Activated CD8-positive, alpha-beta memory T cell treated with anti-CD3 and anti-CD28 coated beads for 36 hours (primary cell): ENCODE data around the gene NEUROD2. TPM values are rescaled to one million over a fixed set of nuclear protein-coding genes. Genes with fewer than 3 reads are reported as not detected.

Experiments
- CTCF ChIA-PET: fragments of 350-600 bp; sonication (Branson Sonifier 250); formaldehyde crosslinking; loops from one replicate; lab custom pipeline; 2021; ENCODE audit warnings: antibody characterized with exemption; lab: Charles Lee
- POLR2A ChIA-PET: fragments of 350-600 bp; sonication (Branson Sonifier 250); formaldehyde crosslinking; loops from one replicate; lab custom pipeline; 2021; ENCODE audit warnings: antibody characterized with exemption; lab: Charles Lee
- total RNA-seq, 2 experiments: library from RNA; stranded (reverse); gene quantifications; one replicate each; pipeline ENCODE4 v1.2.3, GENCODE V29; 2021

Gene NEUROD2
- total RNA-seq, 2 experiments from 2014 or later = not detected

- ChIA-PET CTCF (interaction anchor here (0.6 to 0.8 kb wide), 2 partner anchors 10 to 30 kb away, joined by 3 to 4 read pairs; no protein-coding TSS in a partner anchor), POLR2A (interaction anchor here (0.6 kb wide), 1 partner anchor 647 kb away, joined by 18 read pairs; no protein-coding TSS in a partner anchor)
These were observed 31.5 kb downstream of the NEUROD2 start for GRCh38 chr17:39576187-39576586.

GRCh38 chr17:39573447-39574298 lies 34.0 kb downstream of the NEUROD2 start:
- ChIA-PET CTCF (interaction anchor here (0.6 to 0.7 kb wide), 2 partner anchors 95 to 504 kb away, joined by 3 read pairs; no protein-coding TSS in a partner anchor), POLR2A (no interaction called here)

GRCh38 chr17:39572121-39572520 lies 35.6 kb downstream of the NEUROD2 start:
- ChIA-PET CTCF (no interaction called here), POLR2A (interaction anchor here (0.6 to 0.7 kb wide), 2 partner anchors 121 to 241 kb away, joined by 5 to 11 read pairs; partner anchors contain the start of gene MED1)

- CTCF ChIA-PET = interaction anchor here (1.1 kb wide), 1 partner anchor 22 kb away, joined by 3 read pairs; no protein-coding TSS in a partner anchor
These were observed 38.6 kb downstream of the NEUROD2 start for GRCh38 chr17:39569126-39569525.

GRCh38 chr17:39568702-39569101 lies 39.0 kb downstream of the NEUROD2 start:
- POLR2A ChIA-PET = no interaction called here
- CTCF ChIA-PET = no interaction called here

More at GRCh38 chr17:39569126-39569525, 38.6 kb downstream of the NEUROD2 start:
- POLR2A ChIA-PET = no interaction called here

GRCh38 chr17:39566094-39566850 lies 41.4 kb downstream of the NEUROD2 start:
- ChIA-PET POLR2A (no interaction called here), CTCF (interaction anchor here (1.0 to 1.1 kb wide), 2 partner anchors 18 to 391 kb away, joined by 3 read pairs; no protein-coding TSS in a partner anchor)

- ChIA-PET CTCF (no interaction called here), POLR2A (interaction anchor here (0.6 kb wide), 1 partner anchor 78 kb away, joined by 12 read pairs; no protein-coding TSS in a partner anchor)
These were observed 43.4 kb downstream of the NEUROD2 start for GRCh38 chr17:39564211-39564848.

- ChIA-PET CTCF (no interaction called here), POLR2A (interaction anchor here (0.6 kb wide), 1 partner anchor 77 kb away, joined by 12 read pairs; no protein-coding TSS in a partner anchor)
These were observed 44.2 kb downstream of the NEUROD2 start for GRCh38 chr17:39563476-39563875.

- ChIA-PET POLR2A (no interaction called here), CTCF (no interaction called here)
These were observed 44.7 kb downstream of the NEUROD2 start for GRCh38 chr17:39562976-39563375.

GRCh38 chr17:39562395-39562794 lies 45.3 kb downstream of the NEUROD2 start:
- ChIA-PET CTCF (interaction anchor here (0.7 kb wide), 1 partner anchor 1065 kb away, joined by 4 read pairs; no protein-coding TSS in a partner anchor), POLR2A (no interaction called here)

GRCh38 chr17:39556423-39556822 lies 51.3 kb downstream of the NEUROD2 start:
- POLR2A ChIA-PET = interaction anchor here (0.8 kb wide), 1 partner anchor 174 kb away, joined by 3 read pairs; the partner anchor contains the start of gene MIEN1
- CTCF ChIA-PET = interaction anchor here (0.7 to 1.6 kb wide), 2 partner anchors 9 to 97 kb away, joined by 4 to 6 read pairs; no protein-coding TSS in a partner anchor

- POLR2A ChIA-PET = no interaction called here
- CTCF ChIA-PET = no interaction called here
These were observed 52.4 kb downstream of the NEUROD2 start for GRCh38 chr17:39555368-39555767.

Other genes starting within 250 kb of the NEUROD2 start
- gene FBXL20, start 206.3 kb downstream of the NEUROD2 start, total RNA-seq = 10 to 100 TPM; 24.9 to 25.2 TPM
- gene MED1, start 156.7 kb downstream of the NEUROD2 start, total RNA-seq = 10 to 100 TPM; 79.0 to 81.4 TPM
- gene CDK12, start 146.4 kb downstream of the NEUROD2 start, total RNA-seq = 10 to 100 TPM; 82.7 to 84.4 TPM
- not detected for gene PPP1R1B, start 19.0 kb upstream of the NEUROD2 start, total RNA-seq
- gene STARD3, start 29.2 kb upstream of the NEUROD2 start, total RNA-seq = 10 to 100 TPM; 59.1 to 62.4 TPM
- under 1 TPM; 0.82 to 0.92 TPM for gene TCAP, start 57.4 kb upstream of the NEUROD2 start, total RNA-seq
- under 1 TPM in 1 of 2 experiments, not detected in 1; 0.23 TPM for gene PNMT, start 60.5 kb upstream of the NEUROD2 start, total RNA-seq
- gene PGAP3, start 80.1 kb upstream of the NEUROD2 start, total RNA-seq = 1 to 10 TPM; 6.6 to 8.6 TPM
- gene ERBB2, start 92.1 kb upstream of the NEUROD2 start, total RNA-seq = 1 to 10 TPM; 3.3 to 3.5 TPM
- 10 to 100 TPM; 45.2 to 48.1 TPM for gene MIEN1, start 122.6 kb upstream of the NEUROD2 start, total RNA-seq
- gene GRB7, start 130.0 kb upstream of the NEUROD2 start, total RNA-seq = not detected